ENCODE results near the gene MXI1.

Gene MXI1

GRCh38 chr10:110284262-110284661 is 76.9 kb downstream of the MXI1 start:
- H3K27ac ChIP-seq, result no peak overlapping the region
- TF ChIP-seq, protein P1, sequence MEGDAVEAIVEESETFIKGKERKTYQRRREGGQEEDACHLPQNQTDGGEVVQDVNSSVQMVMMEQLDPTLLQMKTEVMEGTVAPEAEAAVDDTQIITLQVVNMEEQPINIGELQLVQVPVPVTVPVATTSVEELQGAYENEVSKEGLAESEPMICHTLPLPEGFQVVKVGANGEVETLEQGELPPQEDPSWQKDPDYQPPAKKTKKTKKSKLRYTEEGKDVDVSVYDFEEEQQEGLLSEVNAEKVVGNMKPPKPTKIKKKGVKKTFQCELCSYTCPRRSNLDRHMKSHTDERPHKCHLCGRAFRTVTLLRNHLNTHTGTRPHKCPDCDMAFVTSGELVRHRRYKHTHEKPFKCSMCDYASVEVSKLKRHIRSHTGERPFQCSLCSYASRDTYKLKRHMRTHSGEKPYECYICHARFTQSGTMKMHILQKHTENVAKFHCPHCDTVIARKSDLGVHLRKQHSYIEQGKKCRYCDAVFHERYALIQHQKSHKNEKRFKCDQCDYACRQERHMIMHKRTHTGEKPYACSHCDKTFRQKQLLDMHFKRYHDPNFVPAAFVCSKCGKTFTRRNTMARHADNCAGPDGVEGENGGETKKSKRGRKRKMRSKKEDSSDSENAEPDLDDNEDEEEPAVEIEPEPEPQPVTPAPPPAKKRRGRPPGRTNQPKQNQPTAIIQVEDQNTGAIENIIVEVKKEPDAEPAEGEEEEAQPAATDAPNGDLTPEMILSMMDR (conservative IDR thresholded peaks at IDR 0.05), result no peak

- TF ChIP-seq, protein P1 (conservative IDR thresholded peaks at IDR 0.05), result no peak
- no peak overlapping the region for H3K27ac ChIP-seq
These were observed 78.1 kb downstream of the MXI1 start for GRCh38 chr10:110285501-110285900.

- TF ChIP-seq, protein P1 (conservative IDR thresholded peaks at IDR 0.05), result no peak
- H3K27ac ChIP-seq, result no peak overlapping the region
These were observed 79.4 kb downstream of the MXI1 start for GRCh38 chr10:110286841-110287240.

GRCh38 chr10:110296966-110297365 is 89.6 kb downstream of the MXI1 start:
- H3K27ac ChIP-seq, result no peak overlapping the region
- TF ChIP-seq, protein P1 (conservative IDR thresholded peaks at IDR 0.05), result no peak

DNA sequence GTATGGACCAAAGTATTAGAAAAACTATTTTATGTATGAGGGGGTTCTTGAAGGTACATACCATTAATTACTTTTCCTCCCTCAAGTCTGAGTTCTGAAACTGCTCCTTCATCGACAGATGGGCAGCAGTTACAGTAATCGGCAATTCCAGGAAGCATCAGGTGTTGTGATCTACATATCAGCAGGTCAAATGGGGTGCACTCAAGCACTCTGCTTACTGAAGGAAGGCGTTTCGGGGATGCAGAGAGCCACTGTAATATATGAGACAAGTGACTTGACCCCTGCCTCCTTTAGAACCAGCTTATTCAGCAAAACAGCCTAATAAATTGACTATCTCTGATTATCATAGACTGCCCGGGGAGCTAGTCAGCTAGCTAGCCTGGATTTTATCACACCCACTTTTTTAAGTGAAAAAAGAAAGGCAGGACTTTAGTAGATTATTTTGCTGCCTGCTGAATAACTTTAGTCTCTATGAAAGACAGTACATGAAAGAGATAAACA is 93.1 kb downstream of the MXI1 start:
- TF ChIP-seq, protein P1 (conservative IDR thresholded peaks at IDR 0.05), result no peak
- H3K27ac ChIP-seq, result no peak overlapping the region

DNA sequence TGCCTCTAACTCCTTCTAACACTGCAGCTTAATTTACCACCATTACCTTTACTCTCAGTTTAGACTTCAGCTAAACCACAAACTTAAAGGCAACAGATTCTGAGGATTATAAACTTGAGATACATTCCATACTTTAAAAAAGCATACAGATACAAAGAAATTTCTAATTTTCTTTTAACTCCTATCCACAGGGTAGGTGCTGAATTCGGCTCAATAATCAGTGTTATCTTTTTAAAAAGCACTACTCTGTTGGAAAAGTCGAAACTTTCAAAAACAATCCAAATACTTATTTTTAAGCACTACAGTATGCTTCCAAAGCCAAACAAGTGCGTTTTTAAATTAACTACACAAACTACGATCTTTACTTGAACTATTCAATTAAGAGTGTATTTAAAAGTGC is 96.3 kb downstream of the MXI1 start:
- TF ChIP-seq, protein P1 (conservative IDR thresholded peaks at IDR 0.05), result no peak
- peak overlapping the region; percentile 96 for H3K27ac ChIP-seq

- TF ChIP-seq, protein P1 (conservative IDR thresholded peaks at IDR 0.05), result no peak
- peak overlapping the region; percentile 96 for H3K27ac ChIP-seq
These were observed 97.0 kb downstream of the MXI1 start for GRCh38 chr10:110304394-110304779.

Data from VCaP (cell line).